Lower lobe of right lung (tissue), 2 donors: ENCODE data around the gene CNOT6. TPM values are rescaled to one million over a fixed set of nuclear protein-coding genes. Genes with fewer than 3 reads are reported as not detected.
A peak's percentile ranks its signal among the peaks of the same experiment; 100 is the strongest.

Experiments used
- ATAC-seq, 2 donors: fragments of 200-7000 bp; cut with Tn5 transposase; one replicate each; pipeline ENCODE4 v1.9.1; 2020 to 2022; ENCODE audit warnings: mild to moderate bottlenecking in 2 of 2, moderate library complexity in 2 of 2
- DNase-seq: peaks from one replicate; pipeline ENCODE4 v3.0.0-alpha.2; 2020
- H3K27ac ChIP-seq: fragments of 200-600 bp; one replicate; pipeline ENCODE4 v1.8.0; 2022
- H3K27me3 ChIP-seq: fragments of 200-600 bp; one replicate; pipeline ENCODE4 v1.8.0; 2022; ENCODE audit warnings: low read depth
- H3K36me3 ChIP-seq: fragments of 200-600 bp; one replicate; pipeline ENCODE4 v1.8.0; 2022; ENCODE audit warnings: mild to moderate bottlenecking
- H3K4me1 ChIP-seq: fragments of 200-600 bp; one replicate; pipeline ENCODE4 v1.8.0; 2022
- H3K4me3 ChIP-seq: fragments of 200-600 bp; one replicate; pipeline ENCODE4 v1.8.0; 2022; ENCODE audit warnings: mild to moderate bottlenecking
- H3K9me3 ChIP-seq: fragments of 200-600 bp; one replicate; pipeline ENCODE4 v1.8.0; 2022
- CTCF ChIP-seq: fragments of 200-600 bp; IDR thresholded peaks from one replicate; pipeline ENCODE4 v1.8.0; 2022; ENCODE audit warnings: antibody characterized with exemption, mild to moderate bottlenecking
- intact Hi-C: fragments of 100-400 bp; cut with DNase I; formaldehyde crosslinking; loops from one replicate; pipeline ENCODE4 v1.11.0; 2022
- total RNA-seq: library from RNA; stranded (reverse); fragmentation: NEBNext Ultra II Directional; extraction: Animal tissue kit (Norgen Biotek cat#: 25700); gene quantifications from one replicate; pipeline ENCODE4 v1.2.1, GENCODE V29; 2021
- donor health status: DM: no; HTN: yes; CAD: no; lungs with severe emphysema.

Gene CNOT6
- total RNA-seq, 1 donor from 2014 or later, result 32.4 TPM

GRCh38 chr5:180611140-180611850 is 117.1 kb downstream of the CNOT6 start:
- Histone ChIP-seq H3K36me3 (no peaks in the 10 kb centered on the region), H3K4me1 (no peaks in the 10 kb centered on the region), H3K4me3 (no peak overlapping the region), H3K27me3 (no peaks in the 10 kb centered on the region), H3K27ac (no peak overlapping the region), H3K9me3 (no peaks in the 10 kb centered on the region)
- intact Hi-C loops, result no loop called here
- ATAC-seq, result no peak
- no peak for TF ChIP-seq CTCF
- no peak for DNase-seq

DNA sequence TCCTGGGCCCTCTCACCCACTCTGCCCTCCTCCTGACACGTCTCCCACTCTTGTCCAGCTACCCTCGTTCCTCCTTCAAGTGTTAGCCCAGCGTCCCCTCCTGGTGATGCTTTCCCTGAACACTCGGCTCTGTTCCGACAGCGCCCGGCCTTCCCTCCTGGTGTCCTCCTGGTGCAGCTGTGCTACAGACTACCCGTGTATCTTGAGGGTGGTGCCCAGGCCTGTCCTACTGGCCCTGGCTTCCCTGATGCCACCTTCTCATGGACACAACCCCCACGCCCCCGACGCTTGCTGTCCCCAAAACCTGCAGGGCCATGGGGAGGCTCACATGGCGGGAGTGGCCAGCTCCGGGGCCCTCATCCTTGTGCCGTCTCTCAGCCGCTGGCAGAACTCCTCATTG is 118.5 kb downstream of the CNOT6 start:
- Histone ChIP-seq H3K27me3 (no peaks in the 10 kb centered on the region), H3K4me3 (no peak overlapping the region), H3K36me3 (no peaks in the 10 kb centered on the region), H3K4me1 (no peaks in the 10 kb centered on the region), H3K27ac (no peak overlapping the region), H3K9me3 (no peaks in the 10 kb centered on the region)
- no peak for TF ChIP-seq CTCF
- ATAC-seq, result no peak
- intact Hi-C loops, result no loop called here
- no peak for DNase-seq

- intact Hi-C loops, result no loop called here
These were observed 119.1 kb downstream of the CNOT6 start for GRCh38 chr5:180613188-180613813.

DNA sequence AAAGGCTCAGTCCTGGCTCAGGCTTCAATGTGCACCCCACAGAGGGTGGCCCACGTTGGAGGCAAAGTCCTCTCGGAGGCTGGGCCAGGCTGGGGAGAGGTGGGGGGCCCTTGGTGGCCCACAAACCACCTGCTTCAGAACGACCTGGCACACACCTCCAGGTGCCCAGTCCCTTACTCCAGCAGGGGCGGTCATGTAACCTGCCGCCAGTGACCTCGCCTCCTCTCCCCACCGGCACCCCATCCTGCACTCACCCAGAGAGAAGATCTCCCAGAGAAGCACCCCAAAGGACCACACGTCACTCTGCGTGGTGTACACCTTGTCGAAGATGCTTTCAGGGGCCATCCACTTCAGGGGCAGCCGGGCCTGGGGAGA is 119.6 kb downstream of the CNOT6 start:
- Histone ChIP-seq H3K36me3 (no peaks in the 10 kb centered on the region), H3K9me3 (no peaks in the 10 kb centered on the region), H3K4me1 (no peaks in the 10 kb centered on the region), H3K4me3 (no peak overlapping the region), H3K27ac (no peak overlapping the region), H3K27me3 (no peaks in the 10 kb centered on the region)
- ATAC-seq (no peak), DNase-seq (no peak)
- no peak for TF ChIP-seq CTCF
- intact Hi-C loops, result no loop called here

More at GRCh38 chr5:180613188-180613813, 119.1 kb downstream of the CNOT6 start:
- TF ChIP-seq CTCF, result no peak
- no peaks in the 10 kb centered on the region for H3K27me3 ChIP-seq
- H3K9me3 ChIP-seq, result no peaks in the 10 kb centered on the region
- no peak for DNase-seq
- H3K36me3 ChIP-seq, result no peaks in the 10 kb centered on the region
- no peak overlapping the region for H3K27ac ChIP-seq
- H3K4me3 ChIP-seq, result no peak overlapping the region
- H3K4me1 ChIP-seq, result no peaks in the 10 kb centered on the region
- ATAC-seq, result no peak

DNA sequence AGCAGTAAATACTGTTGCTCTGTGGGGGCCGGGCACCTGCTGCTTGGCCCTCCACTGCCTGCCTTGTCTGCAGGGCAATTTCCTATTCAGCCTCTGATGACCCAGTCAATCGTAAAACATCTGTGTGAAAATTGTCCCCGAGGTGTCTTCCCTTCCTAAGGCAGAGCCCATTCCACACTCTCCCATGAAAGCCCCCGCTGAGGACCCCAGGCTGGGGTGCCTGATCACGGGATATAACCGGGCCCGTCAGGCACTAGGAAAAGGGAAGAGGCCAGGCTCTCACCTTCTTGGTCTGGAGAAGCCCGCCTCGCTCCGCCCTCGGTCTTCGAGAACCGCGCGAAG is 124.3 kb downstream of the CNOT6 start:
- Histone ChIP-seq H3K9me3 (no peaks in the 10 kb centered on the region), H3K4me3 (peak overlapping the region; percentile 41)

More for the DNA sequence above, 124.3 kb downstream of the CNOT6 start:
- intact Hi-C loops, result no loop called here
- ATAC-seq, result peak in 1 of 2 donors; percentile 11
- Histone ChIP-seq H3K27me3 (peaks cover 11% of the 10 kb centered on the region), H3K27ac (no peak overlapping the region), H3K36me3 (no peaks in the 10 kb centered on the region), H3K4me1 (no peaks in the 10 kb centered on the region)
- no peak for TF ChIP-seq CTCF
- DNase-seq, result no peak
